ENCODE measurements around the gene SLC30A2.

- TF ChIP-seq EP300 (IDR thresholded peaks at IDR 0.05) (no peak), REST (IDR thresholded peaks at IDR 0.05) (no peak), KDM5A (IDR thresholded peaks at IDR 0.05) (no peak), GATA3 (IDR thresholded peaks at IDR 0.05; ENCODE audit: borderline replicate concordance) (no peak), NR3C1 (IDR thresholded peaks at IDR 0.05) (no peak), ZFP36 (IDR thresholded peaks at IDR 0.05; ENCODE audit: borderline replicate concordance, partially characterized antibody) (no peak)
- TF ChIP-seq, protein P1, sequence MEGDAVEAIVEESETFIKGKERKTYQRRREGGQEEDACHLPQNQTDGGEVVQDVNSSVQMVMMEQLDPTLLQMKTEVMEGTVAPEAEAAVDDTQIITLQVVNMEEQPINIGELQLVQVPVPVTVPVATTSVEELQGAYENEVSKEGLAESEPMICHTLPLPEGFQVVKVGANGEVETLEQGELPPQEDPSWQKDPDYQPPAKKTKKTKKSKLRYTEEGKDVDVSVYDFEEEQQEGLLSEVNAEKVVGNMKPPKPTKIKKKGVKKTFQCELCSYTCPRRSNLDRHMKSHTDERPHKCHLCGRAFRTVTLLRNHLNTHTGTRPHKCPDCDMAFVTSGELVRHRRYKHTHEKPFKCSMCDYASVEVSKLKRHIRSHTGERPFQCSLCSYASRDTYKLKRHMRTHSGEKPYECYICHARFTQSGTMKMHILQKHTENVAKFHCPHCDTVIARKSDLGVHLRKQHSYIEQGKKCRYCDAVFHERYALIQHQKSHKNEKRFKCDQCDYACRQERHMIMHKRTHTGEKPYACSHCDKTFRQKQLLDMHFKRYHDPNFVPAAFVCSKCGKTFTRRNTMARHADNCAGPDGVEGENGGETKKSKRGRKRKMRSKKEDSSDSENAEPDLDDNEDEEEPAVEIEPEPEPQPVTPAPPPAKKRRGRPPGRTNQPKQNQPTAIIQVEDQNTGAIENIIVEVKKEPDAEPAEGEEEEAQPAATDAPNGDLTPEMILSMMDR (IDR thresholded peaks at IDR 0.05): no peak
- TF ChIP-seq, protein P2, sequence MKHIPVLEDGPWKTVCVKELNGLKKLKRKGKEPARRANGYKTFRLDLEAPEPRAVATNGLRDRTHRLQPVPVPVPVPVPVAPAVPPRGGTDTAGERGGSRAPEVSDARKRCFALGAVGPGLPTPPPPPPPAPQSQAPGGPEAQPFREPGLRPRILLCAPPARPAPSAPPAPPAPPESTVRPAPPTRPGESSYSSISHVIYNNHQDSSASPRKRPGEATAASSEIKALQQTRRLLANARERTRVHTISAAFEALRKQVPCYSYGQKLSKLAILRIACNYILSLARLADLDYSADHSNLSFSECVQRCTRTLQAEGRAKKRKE (CRISPR knock-in tag; IDR thresholded peaks at IDR 0.05; ENCODE audit: low read depth): no peak
Measured at GRCh38 chr1:25996966-25997827, 48.7 kb downstream of the SLC30A2 start.
